Activated CD4-positive, alpha-beta T cell treated with anti-CD3 and anti-CD28 coated beads, Interleukin-2, amount 50 U/mL, for 48 hours (primary cell): Measurements from ENCODE around the gene IFNG-AS1.

Experiments
- DNase-seq, 2 experiments: peaks; one replicate each; pipeline ENCODE4 v3.0.0-alpha.2; 2020

The IFNG-AS1 gene

GRCh38 chr12:68040450-68041075, 51.3 kb downstream of the IFNG-AS1 start:
- DNase-seq: peak; percentile 71 to 78

DNA sequence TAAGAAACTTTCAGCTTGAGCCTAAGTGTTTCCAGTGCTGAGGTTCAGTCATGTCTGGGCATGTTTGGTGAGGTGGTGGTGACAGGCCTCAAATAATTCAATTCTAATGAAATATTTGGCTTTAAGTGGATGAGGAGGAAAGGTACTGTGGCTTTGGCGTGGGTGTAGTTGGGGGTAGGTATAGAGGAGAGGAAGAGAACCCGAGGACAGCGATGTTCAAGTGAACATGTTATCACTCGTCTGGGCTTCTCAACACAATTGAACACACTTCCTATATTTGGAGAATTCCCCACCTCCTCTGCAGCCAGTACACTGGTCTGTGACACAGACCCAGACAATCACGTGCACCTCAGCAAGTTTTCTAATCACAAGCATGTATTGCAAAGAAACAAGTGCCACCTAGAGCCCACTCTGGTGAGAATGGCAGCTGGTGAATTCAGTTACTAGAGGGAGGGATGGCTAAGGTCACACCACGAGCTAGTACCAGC, 53.0 kb downstream of the IFNG-AS1 start:
- DNase-seq: peak in 1 of 2 experiments; percentile 32

GRCh38 chr12:68043435-68043834, 54.2 kb downstream of the IFNG-AS1 start:
- DNase-seq: no peak

DNA sequence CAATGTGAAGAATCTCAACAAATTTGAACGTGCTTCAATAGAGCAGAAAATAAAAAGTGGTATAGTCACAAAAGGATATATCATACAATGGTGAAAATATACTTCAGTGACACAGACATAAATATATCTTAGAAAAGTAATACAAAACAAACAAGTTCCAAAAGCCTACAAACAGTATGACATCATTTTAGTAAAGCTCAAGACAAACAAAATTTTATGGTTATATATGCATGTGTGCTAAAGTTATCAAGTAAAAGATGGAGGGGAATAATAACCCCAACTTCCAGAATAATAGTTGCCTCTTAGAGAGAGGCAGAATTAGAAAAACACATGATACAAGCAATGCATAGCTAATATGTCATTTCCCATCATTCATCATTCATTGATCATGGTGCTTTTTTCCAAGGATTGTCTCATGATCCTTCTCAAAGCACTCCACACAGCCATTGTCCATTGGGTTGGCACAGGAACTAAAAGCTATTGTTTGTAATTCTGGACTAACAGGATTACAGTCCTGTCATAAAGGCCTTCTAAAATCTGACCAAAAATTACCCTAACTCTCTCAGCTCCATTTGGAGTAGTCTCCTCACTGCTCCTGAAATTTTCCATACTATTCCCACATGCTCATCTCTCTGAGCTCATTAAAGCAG, 59.5 kb downstream of the IFNG-AS1 start:
- no peak for DNase-seq

DNA sequence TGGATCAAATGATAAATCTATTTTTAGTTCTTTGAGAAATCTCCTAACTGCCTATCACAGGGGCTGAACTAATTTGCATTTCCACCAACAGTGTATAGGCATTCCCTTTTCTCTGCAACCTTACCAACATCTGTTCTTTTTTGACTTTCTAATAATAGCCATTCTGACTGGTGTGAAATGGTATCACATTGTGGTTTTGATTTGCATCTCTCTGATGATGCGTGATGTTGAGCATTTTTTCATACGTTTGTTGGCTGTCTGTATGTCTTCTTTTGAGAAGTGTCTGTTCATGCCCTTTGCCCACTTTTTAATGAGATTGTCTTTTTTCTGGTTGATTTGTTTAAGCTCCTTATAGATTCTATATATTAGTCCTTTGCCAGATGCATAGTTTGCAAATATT, 67.1 kb downstream of the IFNG-AS1 start:
- no peak for DNase-seq

DNA sequence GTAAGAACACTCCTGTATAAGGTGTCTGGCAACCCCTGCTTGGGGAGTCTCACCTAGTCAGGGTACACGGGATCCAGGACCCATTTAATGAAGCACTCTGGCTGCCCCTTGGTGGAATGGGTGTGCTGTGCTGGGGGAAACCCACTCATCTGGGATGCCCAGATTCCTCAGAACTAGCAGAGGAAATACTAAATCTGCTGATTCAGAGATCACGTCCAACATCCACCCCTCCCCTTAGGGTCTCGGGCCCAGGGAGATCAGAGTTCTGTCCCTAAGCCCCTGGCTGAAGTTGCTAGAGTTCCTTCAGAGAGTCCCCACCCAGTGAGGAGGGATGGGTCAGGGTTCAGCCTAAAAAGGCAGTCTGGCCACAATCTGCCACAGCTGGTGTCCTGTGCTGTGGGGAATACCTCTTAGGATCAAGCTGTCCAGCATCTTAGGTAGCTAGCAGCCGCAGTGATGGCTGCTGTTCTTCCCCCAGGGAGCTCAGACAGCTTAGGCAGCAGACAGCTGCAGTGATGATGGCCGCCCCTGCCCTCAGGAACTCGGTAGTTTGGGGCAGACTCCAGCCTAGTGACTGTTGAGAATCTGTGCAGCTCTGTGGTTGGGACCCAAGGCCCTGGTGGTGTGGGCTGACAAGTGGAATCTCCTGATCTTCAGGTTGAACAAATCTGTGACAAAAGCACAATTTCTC, 74.8 kb downstream of the IFNG-AS1 start:
- no peak for DNase-seq

- no peak for DNase-seq
These were observed 75.9 kb downstream of the IFNG-AS1 start for GRCh38 chr12:68065163-68065562.

DNA sequence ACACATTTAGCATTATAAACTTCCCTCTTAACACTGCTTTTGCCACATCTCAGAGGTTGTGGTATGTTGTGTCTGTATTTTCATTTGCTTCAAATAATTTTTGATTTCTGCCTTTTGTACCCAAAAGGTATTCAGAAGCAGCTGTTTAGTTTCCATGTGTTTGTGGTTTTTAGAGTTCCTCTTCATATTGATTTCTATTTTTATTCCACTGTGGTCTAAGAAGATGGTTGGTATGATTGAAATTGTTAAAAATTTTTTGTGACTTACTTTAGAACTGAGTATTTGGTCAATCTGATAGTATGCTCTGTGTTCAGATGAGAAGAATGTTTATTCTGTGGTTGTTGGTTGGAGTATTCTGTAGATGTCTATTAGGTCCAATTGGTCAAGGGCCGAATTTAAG, 76.4 kb downstream of the IFNG-AS1 start:
- DNase-seq: no peak

DNA sequence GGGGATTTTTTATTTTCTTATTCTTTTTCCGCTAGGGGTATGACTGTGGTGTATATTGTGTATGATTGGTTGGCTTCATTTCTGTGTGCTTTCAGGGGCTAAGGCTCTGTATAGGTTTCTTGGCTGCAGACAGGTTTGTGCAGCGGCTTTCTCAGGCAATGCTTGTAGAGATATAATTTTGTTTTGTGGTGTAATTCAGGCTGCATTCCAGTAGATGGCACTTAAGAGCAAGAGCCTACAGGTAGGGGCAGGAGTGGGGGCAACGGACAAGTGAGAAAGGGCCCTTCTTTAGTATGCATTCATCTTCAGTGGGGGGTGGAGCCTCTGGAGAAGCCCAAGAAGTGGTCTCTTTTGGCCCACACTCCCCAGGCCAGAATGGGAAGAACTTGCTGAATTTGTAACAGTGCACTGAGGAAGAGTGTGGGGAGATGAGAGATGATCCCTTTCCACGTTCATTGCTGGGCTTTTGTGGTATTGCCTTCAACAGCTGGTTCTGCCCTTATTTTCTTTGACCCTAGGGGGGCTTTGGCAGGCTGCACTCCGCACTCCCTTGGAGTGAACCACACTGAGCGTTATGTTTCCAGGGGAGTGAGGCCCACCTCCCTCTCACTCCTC, 78.6 kb downstream of the IFNG-AS1 start:
- DNase-seq: no peak

DNA sequence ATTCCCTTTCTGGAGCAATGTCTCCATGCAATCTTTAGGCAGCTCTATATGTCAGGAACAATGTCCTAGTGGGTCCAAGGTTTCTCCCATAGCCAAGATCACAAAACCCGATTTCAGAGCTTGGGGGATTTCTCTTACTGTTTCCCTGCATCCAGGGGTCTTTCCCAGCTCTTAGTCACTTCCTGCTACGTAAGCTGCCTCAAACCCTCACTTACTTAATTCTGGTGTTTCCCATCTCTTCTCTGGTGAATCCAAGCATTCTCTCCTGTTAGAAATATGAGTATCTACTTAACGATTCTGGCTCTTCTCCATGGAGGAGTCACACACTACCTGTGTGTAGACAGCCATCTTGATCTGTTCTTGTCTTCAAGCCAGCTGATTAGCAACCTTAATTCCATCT, 80.0 kb downstream of the IFNG-AS1 start:
- no peak for DNase-seq
